HG02798 (cell line): ENCODE measurements around the gene DSTN.

Experiments
- ATAC-seq: cut with Tn5 transposase; IDR thresholded peaks from one replicate; pipeline ENCODE4 v1.9.1; 2021; ENCODE audit warnings: mild to moderate bottlenecking; ENCODE audit not compliant: unreplicated experiment, poor library complexity

DSTN gene

GRCh38 chr20:17543531-17544131 is 26.2 kb upstream of the DSTN start:
- ATAC-seq, result no peak

- ATAC-seq, result no peak
Observed at GRCh38 chr20:17545127-17545526, 24.7 kb upstream of the DSTN start.

- ATAC-seq, result no peak
Observed at GRCh38 chr20:17549131-17549530, 20.7 kb upstream of the DSTN start.

- no peak for ATAC-seq
Observed at GRCh38 chr20:17555106-17555505, 14.8 kb upstream of the DSTN start.

GRCh38 chr20:17556837-17557674 is 12.8 kb upstream of the DSTN start:
- ATAC-seq, result no peak

- no peak for ATAC-seq
Observed at GRCh38 chr20:17557675-17558006, 12.2 kb upstream of the DSTN start.

- no peak for ATAC-seq
Observed at GRCh38 chr20:17558154-17558940, 11.5 kb upstream of the DSTN start.

- ATAC-seq, result no peak
Observed at GRCh38 chr20:17558941-17559304, 11.0 kb upstream of the DSTN start.

- ATAC-seq, result no peak
Observed at GRCh38 chr20:17559338-17559737, 10.5 kb upstream of the DSTN start.

GRCh38 chr20:17560344-17561074 is 9.4 kb upstream of the DSTN start:
- ATAC-seq, result no peak

- ATAC-seq, result no peak
Observed at GRCh38 chr20:17562804-17563305, 7.0 kb upstream of the DSTN start.

GRCh38 chr20:17565169-17565845 is 4.6 kb upstream of the DSTN start:
- ATAC-seq, result no peak

- ATAC-seq, result no peak
Observed at GRCh38 chr20:17566345-17566744, 3.5 kb upstream of the DSTN start.

- no peak for ATAC-seq
Observed at GRCh38 chr20:17568045-17568788, 1.7 kb upstream of the DSTN start.

GRCh38 chr20:17568972-17569521 is 828 bp upstream of the DSTN start:
- ATAC-seq, result no peak

GRCh38 chr20:17570347-17571152 is 675 bp downstream of the DSTN start:
- ATAC-seq, result peak; percentile 37

GRCh38 chr20:17571153-17571527 is 1.3 kb downstream of the DSTN start:
- peak; percentile 30 for ATAC-seq

GRCh38 chr20:17572034-17572638 is 2.3 kb downstream of the DSTN start:
- ATAC-seq, result no peak
